GM12878 (cell line): Measurements from ENCODE around the gene C12orf43. TPM values are rescaled to one million over a fixed set of nuclear protein-coding genes. Genes with fewer than 3 reads are reported as not detected.

Experiments used
- ATAC-seq: fragments of 200-7000 bp; cut with Tn5 transposase; 3 replicates; pipeline ENCODE4 v1.9.1; 2020; ENCODE audit warnings: mild to moderate bottlenecking, moderate library complexity
- BruUV-seq: library from RNA; stranded (reverse); fragments of 400-500 nt; replicated peaks from 2 replicates; lab custom pipeline; 2021; lab: Mats Ljungman, UMichigan
- CTCF ChIA-PET: fragments of 300-600 bp; sonication (Branson Sonifier 250); formaldehyde crosslinking; extraction: SDS; loops from one replicate; lab custom pipeline; 2021; ENCODE audit warnings: inconsistent platforms; lab: Yijun Ruan, JAX
- POLR2A ChIA-PET: fragments of 350-600 bp; formaldehyde crosslinking; extraction: SDS; loops from one replicate; lab custom pipeline; 2021; ENCODE audit warnings: inconsistent platforms; lab: Charles Lee
- RAD21 ChIA-PET: fragments of 300-600 bp; sonication (Branson Sonifier 250); formaldehyde crosslinking; loops from one replicate; lab custom pipeline; 2023; ENCODE audit warnings: antibody characterized with exemption; ENCODE audit not compliant: unreplicated experiment; lab: Charles Lee
- SMC1A ChIA-PET: fragments of 300-600 bp; sonication (Branson Sonifier 250); formaldehyde crosslinking; loops from one replicate; lab custom pipeline; 2023; ENCODE audit not compliant: unreplicated experiment, uncharacterized antibody; lab: Charles Lee
- DNase-seq: peaks from one replicate; pipeline ENCODE4 v3.0.0-alpha.2; 2011; ENCODE audit warnings: low read depth, low spot score
- FAIRE-seq: peaks from 3 replicates; lab custom pipeline; 2011; peaks lifted over from hg19 to GRCh38; lab: Jason Lieb, UNC
- H2AFZ ChIP-seq: 2 replicates; pipeline ENCODE4 v1.6.0; 2011; ENCODE audit warnings: low read depth, low read length, control low read depth; ENCODE audit not compliant: control insufficient read depth
- H3K27ac ChIP-seq: 2 replicates; pipeline ENCODE4 v1.5.1; 2011; ENCODE audit warnings: control low read depth; ENCODE audit not compliant: control insufficient read depth, insufficient read depth
- H3K27me3 ChIP-seq, 2 experiments: replicated peaks in 1 of 2; 2 replicates each; pipeline versions ENCODE4 v1.6.0 to v1.6.1; 2011; ENCODE audit warnings: low read length in 1 of 2; ENCODE audit not compliant: control insufficient read depth in 2 of 2, insufficient read depth in 2 of 2
- H3K36me3 ChIP-seq, 2 experiments: 2 replicates each; pipeline ENCODE4 v1.5.1; 2011; ENCODE audit warnings: low read length in 1 of 2; ENCODE audit not compliant: control insufficient read depth in 2 of 2, insufficient read depth in 2 of 2
- H3K4me1 ChIP-seq: 2 replicates; pipeline ENCODE4 v1.6.1; 2011; ENCODE audit warnings: mild to moderate bottlenecking, low read length, moderate library complexity, mixed read lengths; ENCODE audit not compliant: control insufficient read depth, insufficient read depth
- H3K4me2 ChIP-seq: 2 replicates; pipeline ENCODE4 v1.6.0; 2011; ENCODE audit warnings: control low read depth; ENCODE audit not compliant: control insufficient read depth, insufficient read depth
- H3K4me3 ChIP-seq: fragments of 200-600 bp; sonication (generic); 2 replicates; pipeline ENCODE4 v1.5.1; 2016
- H3K79me2 ChIP-seq: 2 replicates; pipeline ENCODE4 v1.6.0; 2011; ENCODE audit warnings: low read length; ENCODE audit not compliant: control insufficient read depth, insufficient read depth
- H3K9ac ChIP-seq: 2 replicates; pipeline ENCODE4 v1.8.0; 2011; ENCODE audit warnings: low read length, control low read depth, mixed read lengths; ENCODE audit not compliant: control insufficient read depth, insufficient read depth
- H3K9me3 ChIP-seq: replicated peaks from 3 replicates; pipeline ENCODE4 v1.5.1; 2011; ENCODE audit warnings: mild to moderate bottlenecking, low read length; ENCODE audit not compliant: control insufficient read depth, insufficient read depth
- H4K20me1 ChIP-seq: 2 replicates; pipeline ENCODE4 v1.6.0; 2011; ENCODE audit not compliant: control insufficient read depth, insufficient read depth
- BMI1 ChIP-seq: fragments of 450-650 bp; IDR thresholded peaks from 2 replicates; pipeline ENCODE4 v1.6.1; 2016; ENCODE audit warnings: mild to moderate bottlenecking, moderate library complexity, borderline replicate concordance
- REST ChIP-seq: IDR thresholded peaks from 2 replicates; pipeline ENCODE4 v1.6.1; 2012; ENCODE audit warnings: mild to moderate bottlenecking, low read depth, low read length
- WGBS: methylation state at CpG from one replicate; pipeline ENCODE4 v1.1.6; 2016; ENCODE audit warnings: low lambda C conversion rate; ENCODE audit not compliant: insufficient replicate concordance, insufficient coverage; ENCODE audit errors: missing lambda C conversion rate; 5-methylcytosine and 5-hydroxymethylcytosine counted together
- in situ Hi-C: fragments of 300-500 bp; cut with MboI; formaldehyde crosslinking; loops from 9 replicates; pipeline ENCODE4 v1.14.3; 2018; ENCODE audit warnings: mixed read lengths
- intact Hi-C: fragments of 100-400 bp; cut with micrococcal nuclease; formaldehyde crosslinking; loops from one replicate; pipeline ENCODE4 v1.14.2; 2022; ENCODE audit not compliant: unreplicated experiment
- polyA plus RNA-seq, 11 experiments: library from polyadenylated mRNA; depleted of rRNA in 4 of 11; unstranded in 6 of 11; stranded (reverse) in 5 of 11; fragments of >200 nt; fragmentation: Nextera tagmentation in 4 of 11; fragmentation: Illumina TruSeq in 1 of 11; extraction: Ambion mirVana in 4 of 11; extraction: Trizol in 1 of 11; gene quantifications; 1 replicate in 1 of 11; 2 replicates in 10 of 11; pipeline versions ENCODE4 v1.2.1 to v1.2.3, GENCODE V29; 2011 to 2016; ENCODE audit warnings: inconsistent platforms in 2 of 11, missing spikeins in 2 of 11, low read depth in 1 of 11
- total RNA-seq, 4 experiments: library from RNA; depleted of rRNA in 3 of 4; stranded (reverse); fragments of >200 nt in 3 of 4; fragmentation: Illumina TruSeq in 1 of 4; extraction: Trizol in 1 of 4; gene quantifications; 2 replicates each; pipeline versions ENCODE4 v1.2.1 to v1.2.3, GENCODE V29; 2013 to 2021

C12orf43 gene
- total and polyA plus RNA-seq, 10 of the 15 experiments (the other 5 are each of a cell fraction or from before 2014, with no cell fraction given): 7.5 to 30.8 (median 21.3) TPM

- Histone ChIP-seq H3K36me3 (no peaks in the 10 kb centered on the region), H3K4me2 (no peak overlapping the region)
- peak; percentile 47; the same call in 1 of the 2 replicates for TF ChIP-seq REST
- TF ChIP-seq BMI1: no peak
- TF ChIP-seq, all 136 proteins: peak for 1
- CTCF ChIA-PET: interaction anchor here (0.8 to 2.2 kb wide), 2 partner anchors 8 to 39 kb away, joined by 3 to 10 read pairs; no protein-coding TSS in a partner anchor
- 51% methylated on average over 9 of the region's 11 CpGs for WGBS
- no peaks in the 10 kb centered on the region for H3K27me3 ChIP-seq
- in situ Hi-C loops: no loop called here
- RAD21 ChIA-PET: interaction anchor here (2.6 kb wide), 1 partner anchor 8 kb away, joined by 7 read pairs; no protein-coding TSS in a partner anchor
- POLR2A ChIA-PET: no interaction called here
- BruUV-seq: no TSS peak
- H3K79me2 ChIP-seq: no peaks in the 10 kb centered on the region
- intact Hi-C loops: no loop called here
- H3K4me1 ChIP-seq: no peaks in the 10 kb centered on the region
- H4K20me1 ChIP-seq: no peaks in the 10 kb centered on the region
- no peak for DNase-seq
- H3K9me3 ChIP-seq: no peaks in the 10 kb centered on the region
- SMC1A ChIA-PET: interaction anchor here (1.4 kb wide), 1 partner anchor 8 kb away, joined by 4 read pairs; no protein-coding TSS in a partner anchor
- no peak for FAIRE-seq
- no peak overlapping the region for H2AFZ ChIP-seq
- no peak overlapping the region for H3K9ac ChIP-seq
- ATAC-seq: no peak
- no peak overlapping the region for H3K27ac ChIP-seq
- no peak overlapping the region for H3K4me3 ChIP-seq
Measured at GRCh38 chr12:120979862-120980696, 36.2 kb downstream of the C12orf43 start.
